Gastrocnemius medialis (tissue), 4 donors: ENCODE results near the gene VASN. TPM values are rescaled to one million over a fixed set of nuclear protein-coding genes. Genes with fewer than 3 reads are reported as not detected.

Experiments
- ATAC-seq, 2 donors: fragments of 150-250 bp; one replicate each; pipeline ENCODE4 v1.9.1; 2016
- DNase-seq, 2 donors: peaks; one replicate each; pipeline ENCODE4 v3.0.0-alpha.2; 2019
- H3K27ac ChIP-seq, 4 donors: fragments of 200-600 bp; sonication (generic); 1 replicate in 1 of 4; 2 replicates in 3 of 4; pipeline ENCODE4 v1.5.1; 2016 to 2018; ENCODE audit warnings: mild to moderate bottlenecking in 2 of 4, moderate library complexity in 1 of 4
- H3K27me3 ChIP-seq, 3 donors: fragments of 200-600 bp; sonication (generic) in 2 of 3; 1 replicate in 1 of 3; 2 replicates in 2 of 3; pipeline versions ENCODE4 v1.5.1 to v1.6.0; 2016 to 2019; ENCODE audit warnings: mild to moderate bottlenecking in 1 of 3, moderate library complexity in 1 of 3
- H3K36me3 ChIP-seq, 2 donors: fragments of 200-600 bp; sonication (generic) in 1 of 2; one replicate each; pipeline ENCODE4 v1.5.1; 2017 to 2018
- H3K4me1 ChIP-seq, 2 donors: fragments of 200-600 bp; sonication (generic) in 1 of 2; one replicate each; pipeline ENCODE4 v1.5.1; 2016 to 2017; ENCODE audit warnings: mild to moderate bottlenecking in 2 of 2
- H3K4me3 ChIP-seq, 4 donors: fragments of 200-600 bp; sonication (generic) in 3 of 4; 1 replicate in 1 of 4; 2 replicates in 3 of 4; pipeline ENCODE4 v1.5.1; 2016 to 2019; ENCODE audit warnings: mild to moderate bottlenecking in 2 of 4
- H3K9me3 ChIP-seq, 3 donors: fragments of 200-600 bp; sonication (generic) in 2 of 3; 1 replicate in 1 of 3; 2 replicates in 2 of 3; pipeline ENCODE4 v1.5.1; 2016 to 2019
- CTCF ChIP-seq, 5 experiments: fragments of 450-650 bp in 3 of 5; fragments of 200-600 bp in 2 of 5; sonication (generic) in 2 of 5; IDR thresholded peaks in 4 of 5; conservative IDR thresholded peaks in 1 of 5; 1 replicate in 4 of 5; 2 replicates in 1 of 5; pipeline ENCODE4 v1.5.1; 2016 to 2019; ENCODE audit warnings: antibody characterized with exemption in 5 of 5, mild to moderate bottlenecking in 3 of 5, moderate library complexity in 3 of 5
- POLR2A ChIP-seq, 2 donors: fragments of 450-650 bp; IDR thresholded peaks; one replicate each; pipeline ENCODE4 v1.6.1; 2017; ENCODE audit warnings: antibody characterized with exemption in 2 of 2, mild to moderate bottlenecking in 2 of 2, moderate library complexity in 2 of 2
- in situ Hi-C, 4 donors: fragments of 200-750 bp; cut with MboI; loops; one replicate each; pipeline versions ENCODE4 v1.15.0 to v1.8.0; 2017; ENCODE audit warnings: low sequenced_read_pairs in 4 of 4
- intact Hi-C: fragments of 100-400 bp; cut with DNase I; formaldehyde crosslinking; loops from one replicate; pipeline ENCODE4 v1.15.1; 2023; ENCODE audit warnings: low total_unique reads
- total RNA-seq, 4 donors: library from RNA; depleted of rRNA; stranded (reverse); fragments of >200 nt; gene quantifications; one replicate each; pipeline versions ENCODE4 v1.1.0 to v1.2.3, GENCODE V29; 2016

VASN gene
- total RNA-seq, 4 donors from 2014 or later = 2.4 to 12.8 (median 3.7) TPM

GRCh38 chr16:4361944-4362311 lies 9.7 kb upstream of the VASN start:
- H3K9me3 ChIP-seq = no peaks in the 10 kb centered on the region
- DNase-seq (no peak), ATAC-seq (no peak)
- H3K4me3 ChIP-seq = no peak overlapping the region
- H3K36me3 ChIP-seq = peaks cover 0 to 7% of the 10 kb centered on the region in 2 donors
- in situ Hi-C loops (loop anchor here in 2 of 4 donors (5.0 kb wide), 1 partner anchor 35 kb away; no protein-coding TSS in a partner anchor), intact Hi-C loops (no loop called here)
- H3K27ac ChIP-seq = no peak overlapping the region
- TF ChIP-seq POLR2A (IDR thresholded peaks at IDR 0.05) (no peak), CTCF (IDR thresholded peaks at IDR 0.05 in 4 of 5, conservative IDR thresholded peaks at IDR 0.05 in 1 of 5) (no peak)
- H3K27me3 ChIP-seq = no peaks in the 10 kb centered on the region
- H3K4me1 ChIP-seq = no peaks in the 10 kb centered on the region

- no peak for DNase-seq
- Histone ChIP-seq H3K27ac (no peak overlapping the region), H3K4me3 (no peak overlapping the region), H3K27me3 (no peaks in the 10 kb centered on the region), H3K9me3 (no peaks in the 10 kb centered on the region), H3K36me3 (peaks cover 0 to 7% of the 10 kb centered on the region in 2 donors), H3K4me1 (no peaks in the 10 kb centered on the region)
- no peak for ATAC-seq
- in situ Hi-C loops = loop anchor here in 2 of 4 donors (5.0 kb wide), 1 partner anchor 35 kb away; no protein-coding TSS in a partner anchor
- no peak for TF ChIP-seq POLR2A (IDR thresholded peaks at IDR 0.05)
- no peak for TF ChIP-seq CTCF (IDR thresholded peaks at IDR 0.05 in 4 of 5, conservative IDR thresholded peaks at IDR 0.05 in 1 of 5)
- intact Hi-C loops = no loop called here
Observed at GRCh38 chr16:4362476-4363135, 9.0 kb upstream of the VASN start.

- no peak for TF ChIP-seq CTCF (IDR thresholded peaks at IDR 0.05 in 4 of 5, conservative IDR thresholded peaks at IDR 0.05 in 1 of 5)
- TF ChIP-seq POLR2A (IDR thresholded peaks at IDR 0.05) = no peak
- intact Hi-C loops (no loop called here), in situ Hi-C loops (loop anchor here in 2 of 4 donors (5.0 kb wide), 1 partner anchor 33 kb away; no protein-coding TSS in a partner anchor)
- no peak overlapping the region for H3K27ac ChIP-seq
- ATAC-seq (no peak), DNase-seq (no peak)
- no peaks in the 10 kb centered on the region for H3K27me3 ChIP-seq
- no peaks in the 10 kb centered on the region for H3K4me1 ChIP-seq
- peaks cover 0 to 7% of the 10 kb centered on the region in 2 donors for H3K36me3 ChIP-seq
- no peaks in the 10 kb centered on the region for H3K9me3 ChIP-seq
- no peak overlapping the region for H3K4me3 ChIP-seq
Observed at GRCh38 chr16:4364196-4365013, 7.2 kb upstream of the VASN start.

- H3K36me3 ChIP-seq = peaks cover 0 to 7% of the 10 kb centered on the region in 2 donors
- intact Hi-C loops = no loop called here
Observed at GRCh38 chr16:4365014-4365406, 6.6 kb upstream of the VASN start.

More at GRCh38 chr16:4365014-4365406, 6.6 kb upstream of the VASN start:
- H3K4me3 ChIP-seq = no peak overlapping the region
- DNase-seq = no peak
- no peak for TF ChIP-seq POLR2A (IDR thresholded peaks at IDR 0.05)
- no peak for TF ChIP-seq CTCF (IDR thresholded peaks at IDR 0.05 in 4 of 5, conservative IDR thresholded peaks at IDR 0.05 in 1 of 5)
- H3K4me1 ChIP-seq = no peaks in the 10 kb centered on the region
- no peak for ATAC-seq
- H3K9me3 ChIP-seq = no peaks in the 10 kb centered on the region
- in situ Hi-C loops = no loop called here
- no peaks in the 10 kb centered on the region for H3K27me3 ChIP-seq
- H3K27ac ChIP-seq = no peak overlapping the region
